Stimulated activated CD4-positive, alpha-beta T cell treated with anti-CD3 and anti-CD28 coated beads, Interleukin-12 subunit alpha, Interleukin-12 subunit beta, amount 100 ng/mL, for 48 hours (primary cell): ENCODE results near the gene FAM81A.

ENCODE experiments used
- DNase-seq, 3 donors: peaks; one replicate each; pipeline ENCODE4 v3.0.0-alpha.2; 2020; ENCODE audit warnings: low read depth in 2 of 3, low spot score in 1 of 3

Gene FAM81A

DNA sequence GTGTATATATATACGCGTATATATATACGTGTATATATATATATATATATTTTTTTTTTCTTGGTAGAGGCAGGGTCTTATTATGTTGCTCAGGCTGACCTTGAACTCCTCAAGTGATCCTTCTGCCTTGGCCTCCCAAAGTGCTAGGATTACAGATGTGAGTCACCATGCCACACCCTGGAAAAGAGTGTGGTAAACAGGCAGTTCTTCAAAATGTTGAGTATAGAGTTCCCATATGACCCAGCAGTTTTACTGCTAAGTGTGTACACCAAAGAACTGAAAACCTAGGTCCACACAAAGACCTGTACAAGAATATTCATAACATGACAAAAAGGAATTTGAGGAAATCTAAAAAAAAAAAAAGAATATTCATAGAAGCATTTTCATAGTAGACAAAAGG, 101.8 kb downstream of the FAM81A start:
- DNase-seq = no peak

GRCh38 chr15:59540654-59541053, 102.7 kb downstream of the FAM81A start:
- DNase-seq = no peak

DNA sequence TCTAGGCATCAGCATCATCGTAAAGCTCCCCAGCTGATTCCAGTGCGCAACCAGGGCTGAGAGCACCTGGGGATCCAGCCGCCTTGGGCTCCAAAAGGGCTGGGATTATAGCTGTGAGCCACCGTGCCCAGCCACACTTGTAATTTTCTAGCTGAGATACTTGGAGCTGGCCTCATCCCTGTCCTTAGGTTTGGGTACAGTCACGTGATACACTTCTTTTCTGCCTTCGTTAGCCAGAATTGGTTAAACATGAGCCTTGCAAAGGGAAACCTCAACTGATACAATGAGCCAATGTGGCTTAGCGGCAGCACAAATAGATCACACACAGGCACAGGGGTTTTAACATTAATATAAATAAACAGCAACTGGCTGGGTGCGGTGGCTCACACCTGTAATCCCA, 103.8 kb downstream of the FAM81A start:
- no peak for DNase-seq

- no peak for DNase-seq
Observed at GRCh38 chr15:59543721-59544547, 105.9 kb downstream of the FAM81A start.

- no peak for DNase-seq
Observed at GRCh38 chr15:59545573-59545972, 107.6 kb downstream of the FAM81A start.

GRCh38 chr15:59548501-59549226, 110.7 kb downstream of the FAM81A start:
- no peak for DNase-seq

- DNase-seq = no peak
Observed at GRCh38 chr15:59549301-59550185, 111.6 kb downstream of the FAM81A start.

DNA sequence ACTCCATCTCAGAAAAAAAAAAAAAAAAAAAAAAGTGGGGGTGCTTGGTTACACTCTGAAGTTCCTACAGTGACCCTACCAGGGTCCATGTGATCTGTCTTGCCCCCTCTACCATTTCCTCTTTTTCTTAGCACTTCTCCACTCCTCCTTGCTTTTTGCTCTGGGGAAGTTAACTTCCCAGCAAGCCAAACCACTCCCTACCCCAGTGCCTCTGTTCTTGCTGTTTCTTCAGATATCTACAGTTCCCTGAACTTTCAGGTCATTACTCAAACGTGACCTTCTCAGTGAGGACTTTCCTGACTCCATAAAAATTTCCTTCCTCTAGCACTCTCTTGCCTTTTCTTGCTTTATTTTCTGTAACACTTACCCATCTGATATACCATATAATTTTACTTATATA, 112.5 kb downstream of the FAM81A start:
- no peak for DNase-seq

GRCh38 chr15:59550956-59551355, 113.0 kb downstream of the FAM81A start:
- no peak for DNase-seq

- DNase-seq = no peak
Observed at GRCh38 chr15:59553879-59554735, 116.1 kb downstream of the FAM81A start.

- no peak for DNase-seq
Observed at GRCh38 chr15:59555696-59556095, 117.7 kb downstream of the FAM81A start.

DNA sequence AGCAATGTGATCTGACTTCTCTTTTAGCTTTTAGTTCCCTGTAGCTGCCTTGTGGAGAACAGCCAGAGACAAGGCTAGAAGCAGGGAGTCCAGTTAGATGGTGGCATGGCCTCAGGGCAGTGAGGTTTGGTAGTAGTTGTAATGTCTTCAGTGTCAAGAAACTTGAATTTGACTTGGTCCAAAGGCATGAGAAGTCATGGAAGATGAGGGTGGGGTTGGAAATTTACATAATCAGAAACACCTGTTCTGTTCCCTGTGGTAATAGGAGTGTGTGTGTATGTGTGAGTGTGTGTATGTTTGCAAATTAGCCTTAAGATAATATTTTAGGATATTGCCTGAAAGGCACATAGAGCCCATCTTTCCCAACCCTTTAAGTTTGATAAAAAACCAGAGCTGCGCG, 118.4 kb downstream of the FAM81A start:
- DNase-seq = no peak

- no peak for DNase-seq
Observed at GRCh38 chr15:59557581-59557980, 119.6 kb downstream of the FAM81A start.

- no peak for DNase-seq
Observed at GRCh38 chr15:59558851-59559250, 120.9 kb downstream of the FAM81A start.

DNA sequence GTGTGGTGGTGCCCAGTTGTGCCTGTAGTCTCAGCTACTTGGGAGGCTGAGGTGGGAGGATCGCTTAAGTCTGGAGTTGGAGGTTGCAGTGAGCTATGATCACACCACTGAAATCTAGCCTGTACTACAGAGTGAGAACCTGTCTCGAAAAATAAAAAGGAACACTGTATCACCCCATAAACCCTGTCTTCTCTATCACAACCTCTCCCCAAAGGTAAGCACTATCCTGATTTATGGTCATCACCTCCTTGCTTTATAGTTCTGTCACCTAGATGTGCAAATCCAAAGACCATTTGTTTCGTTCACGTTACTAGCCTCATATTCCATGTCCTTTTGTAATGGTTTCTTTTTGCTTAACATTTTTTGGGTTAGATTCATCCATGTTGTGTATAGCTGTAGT, 123.6 kb downstream of the FAM81A start:
- no peak for DNase-seq

DNA sequence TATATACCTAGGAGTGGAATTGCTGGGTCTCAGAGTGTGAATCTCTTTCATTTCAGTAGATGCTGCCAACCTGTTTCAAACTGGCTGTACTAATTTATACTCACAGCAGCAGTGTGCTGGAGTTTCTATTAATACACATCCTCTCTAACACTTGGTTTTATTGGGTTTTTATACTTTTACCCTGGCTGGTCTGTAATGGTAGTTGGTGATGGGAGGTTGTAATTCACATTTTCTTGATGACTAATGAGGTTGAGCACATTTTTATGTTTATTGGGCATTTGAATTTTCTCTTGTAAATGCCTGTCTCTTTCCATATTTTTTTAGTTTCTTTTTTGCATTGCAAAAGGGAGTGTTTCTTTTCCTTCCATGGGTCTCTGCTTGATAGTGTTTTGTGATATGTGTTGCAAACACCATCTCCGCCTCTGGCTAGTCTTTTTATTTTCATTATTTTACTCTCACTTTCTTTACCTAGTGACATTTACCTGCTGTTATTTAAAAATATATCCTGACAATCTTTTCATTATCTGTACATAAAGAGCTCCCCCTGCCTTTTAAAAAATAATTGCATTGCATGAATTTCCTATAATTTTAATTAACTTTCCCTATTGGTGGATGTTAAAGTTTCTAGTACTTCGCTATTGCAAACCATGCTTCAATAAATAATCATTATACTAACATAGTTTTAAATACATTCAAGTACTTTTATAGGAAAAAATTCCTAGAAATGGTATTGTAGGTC, 124.6 kb downstream of the FAM81A start:
- DNase-seq = no peak

DNA sequence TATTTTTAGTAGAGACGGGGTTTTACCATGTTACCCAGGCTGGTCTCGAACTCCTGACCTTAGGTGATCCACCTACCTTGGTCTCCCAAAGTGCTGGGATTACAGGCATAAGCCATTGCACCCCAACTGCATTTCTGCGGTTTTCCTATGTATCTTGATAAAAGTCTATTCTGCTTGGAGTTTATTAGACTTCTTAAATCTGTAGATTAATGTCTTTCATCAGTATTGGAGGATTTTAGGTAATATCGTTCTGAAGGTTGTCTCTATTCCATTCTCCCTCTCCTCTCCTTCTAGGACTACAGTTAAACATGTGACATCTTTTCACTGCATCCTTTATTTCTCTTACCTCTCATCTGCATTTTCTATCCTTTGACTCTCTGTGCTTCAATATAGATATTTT, 127.3 kb downstream of the FAM81A start:
- DNase-seq = no peak

GRCh38 chr15:59567324-59567723, 129.3 kb downstream of the FAM81A start:
- no peak for DNase-seq

GRCh38 chr15:59569477-59569876, 131.5 kb downstream of the FAM81A start:
- DNase-seq = no peak

GRCh38 chr15:59570315-59570714, 132.3 kb downstream of the FAM81A start:
- no peak for DNase-seq
